ENCODE measurements around the gene AMIGO1. TPM values are rescaled to one million over a fixed set of nuclear protein-coding genes. Genes with fewer than 3 reads are reported as not detected.

AMIGO1 gene
- polyA plus RNA-seq, 6 donors from 2014 or later, result 0.37 to 1.8 (median 1.0) TPM; not detected in 1

GRCh38 chr1:109503935-109504334, 5.6 kb downstream of the AMIGO1 start:
- H3K9me3 Mint-ChIP-seq, result no peaks in the 10 kb centered on the region
- no peak for DNase-seq
- no peak overlapping the region for H3K4me3 Mint-ChIP-seq
- no peak for ATAC-seq (ENCODE audit: low read depth in 2 of 2)
- peaks cover 21 to 44% (median 43%) of the 10 kb centered on the region in 3 donors for H3K4me1 Mint-ChIP-seq
- no peaks in the 10 kb centered on the region for H3K36me3 Mint-ChIP-seq
- H3K27me3 Mint-ChIP-seq, result peaks cover 0 to 9% (median 8%) of the 10 kb centered on the region in 3 donors
- no peak overlapping the region for H3K27ac Mint-ChIP-seq

DNA sequence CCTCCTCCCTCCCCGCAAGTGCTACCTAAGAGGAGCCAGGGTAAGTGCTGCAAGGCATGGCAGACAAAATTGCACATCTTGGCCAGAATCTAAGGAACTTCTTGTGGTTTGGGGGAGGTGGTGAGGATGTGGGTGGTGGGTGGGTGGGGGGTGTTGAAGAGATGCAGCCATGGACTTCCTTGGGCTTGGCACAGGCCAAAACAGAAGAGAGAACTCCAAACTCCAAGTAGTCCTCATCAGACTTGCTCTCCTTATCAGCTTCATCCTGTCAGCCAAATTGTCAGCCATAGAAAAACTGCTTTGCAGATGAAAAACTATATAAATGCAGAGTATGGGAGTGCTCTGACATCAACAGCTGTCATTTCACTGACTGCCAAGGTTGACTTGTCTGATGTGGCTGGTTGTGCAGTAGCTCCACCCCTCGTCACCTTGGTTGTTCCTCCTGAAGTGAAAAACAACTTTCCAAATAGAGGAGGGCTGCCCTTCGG, 7.1 kb downstream of the AMIGO1 start:
- Mint-ChIP-seq H3K9me3 (no peaks in the 10 kb centered on the region), H3K36me3 (no peaks in the 10 kb centered on the region), H3K27me3 (no peaks in the 10 kb centered on the region), H3K4me3 (peak overlapping the region in 4 of 8 donors; percentile 32 to 61 (median 52)), H3K27ac (peak overlapping the region in 4 of 6 donors; percentile 3 to 62 (median 30)), H3K4me1 (peaks cover 16 to 45% (median 34%) of the 10 kb centered on the region in 3 donors)
- no peak for DNase-seq
- ATAC-seq (ENCODE audit: low read depth in 2 of 2), result peak; percentile 76 to 78

DNA sequence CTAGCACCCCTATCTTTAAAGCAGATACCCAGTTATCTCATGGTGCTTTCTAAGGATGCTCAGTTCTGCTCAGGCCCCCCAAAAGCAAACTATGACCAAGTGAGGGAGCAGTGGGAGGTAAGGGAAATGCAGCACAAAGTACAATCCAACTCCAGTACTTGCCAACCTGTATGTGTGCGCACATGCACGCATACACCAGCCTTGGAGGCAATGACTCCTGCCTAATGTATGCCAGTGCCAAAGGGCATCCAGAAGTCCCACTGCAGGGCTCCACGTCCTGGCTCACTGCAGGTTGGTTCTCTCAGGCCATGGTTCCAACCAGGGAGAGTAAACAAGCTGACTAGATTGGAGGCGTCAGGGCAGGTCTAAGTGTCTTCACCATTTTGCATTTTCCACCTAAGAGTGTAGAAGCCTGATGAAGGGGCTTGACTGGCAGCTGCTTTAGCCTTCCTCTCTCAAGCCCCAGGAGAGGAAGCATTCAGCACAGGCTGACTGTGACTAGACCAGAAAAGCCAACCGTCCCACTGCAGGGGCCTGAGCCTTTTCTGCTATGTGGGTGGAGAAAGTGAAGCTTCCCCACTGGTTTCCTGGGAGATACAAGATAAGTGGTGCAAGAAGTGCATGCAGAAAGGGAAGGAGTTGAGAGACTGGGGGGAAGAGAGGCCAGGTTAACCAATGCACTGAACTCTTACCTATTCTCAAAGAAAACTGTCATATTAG, 7.7 kb downstream of the AMIGO1 start:
- Mint-ChIP-seq H3K4me3 (peak overlapping the region in 5 of 8 donors; percentile 10 to 75 (median 46)), H3K4me1 (peaks cover 16 to 47% (median 36%) of the 10 kb centered on the region in 3 donors), H3K27ac (peak overlapping the region in 2 of 6 donors; percentile 31 to 68)

DNA sequence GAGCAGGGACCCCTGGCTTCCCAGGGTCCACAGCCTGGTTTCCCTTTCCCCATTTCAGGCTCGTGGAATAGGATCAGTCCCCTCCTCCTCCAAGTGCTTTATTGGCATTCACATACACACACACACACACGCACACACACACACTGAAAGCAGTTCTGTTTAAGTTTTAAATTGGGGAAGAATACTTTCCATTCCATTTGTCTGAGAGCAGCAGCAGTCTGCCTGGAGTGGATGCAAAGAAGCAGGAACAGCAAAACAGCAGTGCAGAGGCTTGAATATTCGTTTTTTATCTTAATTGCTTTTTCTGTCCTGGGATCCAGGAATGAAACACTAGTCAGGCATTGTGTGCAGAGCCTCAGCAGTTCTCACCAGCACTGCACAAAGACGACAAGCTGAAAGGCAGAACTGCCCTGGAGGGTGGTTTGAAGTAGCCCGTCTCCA, 8.6 kb downstream of the AMIGO1 start:
- no peaks in the 10 kb centered on the region for H3K27me3 Mint-ChIP-seq
- H3K9me3 Mint-ChIP-seq, result no peaks in the 10 kb centered on the region
- DNase-seq (no peak), ATAC-seq (ENCODE audit: low read depth in 2 of 2) (no peak)
- H3K27ac Mint-ChIP-seq, result no peak overlapping the region
- no peak overlapping the region for H3K4me3 Mint-ChIP-seq
- H3K4me1 Mint-ChIP-seq, result peaks cover 20 to 53% (median 45%) of the 10 kb centered on the region in 3 donors
- peaks cover 5 to 7% of the 10 kb centered on the region in 2 donors for H3K36me3 Mint-ChIP-seq

More for the DNA sequence above, 7.7 kb downstream of the AMIGO1 start:
- no peaks in the 10 kb centered on the region for H3K27me3 Mint-ChIP-seq
- H3K9me3 Mint-ChIP-seq, result no peaks in the 10 kb centered on the region
- H3K36me3 Mint-ChIP-seq, result no peaks in the 10 kb centered on the region
- DNase-seq, result no peak
- ATAC-seq (ENCODE audit: low read depth in 2 of 2), result no peak

DNA sequence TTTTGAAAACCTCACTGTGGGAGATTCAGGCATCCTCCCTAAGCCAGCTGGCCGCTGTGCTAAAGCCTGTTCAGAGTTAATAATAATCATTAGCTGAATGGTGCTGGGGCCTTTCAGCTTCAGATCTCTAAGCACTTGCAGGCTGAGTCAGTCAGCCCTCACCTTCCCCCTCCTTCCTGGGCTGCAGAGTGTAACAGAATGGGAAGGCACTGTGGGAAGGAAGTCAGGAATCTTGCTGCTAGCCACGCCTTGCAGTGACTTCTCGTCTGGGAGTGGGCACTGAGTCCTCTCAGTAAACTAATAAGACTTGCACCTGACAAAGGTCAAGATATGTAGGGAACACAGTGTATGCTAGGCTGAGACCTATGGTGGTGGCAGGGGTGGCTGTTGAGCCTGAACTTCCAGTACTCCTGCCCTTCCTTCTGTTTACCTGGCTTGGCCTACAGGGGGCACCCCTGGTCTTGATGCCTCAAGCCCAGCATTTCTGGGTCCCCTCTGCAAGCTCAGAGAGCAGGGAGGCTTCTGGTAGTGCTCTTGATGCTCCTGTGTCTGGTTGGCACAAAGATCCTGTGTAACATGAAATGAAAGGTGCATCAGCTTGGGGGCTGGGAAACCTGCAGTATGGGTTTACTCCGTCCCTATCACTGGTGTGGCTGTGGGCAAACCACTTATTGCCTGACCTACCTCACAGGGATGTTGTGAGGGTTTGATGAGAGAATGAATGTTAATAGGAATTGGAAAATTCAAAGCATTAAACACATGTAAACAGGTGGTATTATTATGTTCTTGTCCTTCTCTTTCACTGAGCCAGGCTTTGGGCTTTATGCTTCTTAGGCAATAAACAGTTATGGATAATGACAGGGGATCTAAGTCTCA, 9.6 kb downstream of the AMIGO1 start:
- Mint-ChIP-seq H3K27me3 (no peaks in the 10 kb centered on the region), H3K9me3 (no peaks in the 10 kb centered on the region), H3K27ac (peak overlapping the region in 3 of 6 donors; percentile 10 to 56 (median 29)), H3K36me3 (peaks cover 5 to 7% of the 10 kb centered on the region in 2 donors), H3K4me1 (peaks cover 28 to 63% (median 55%) of the 10 kb centered on the region in 3 donors), H3K4me3 (peak overlapping the region in 1 of 8 donors; percentile 2)
- ATAC-seq (ENCODE audit: low read depth in 2 of 2) (peak; percentile 49 to 66), DNase-seq (no peak)

- ATAC-seq (ENCODE audit: low read depth in 2 of 2) (no peak), DNase-seq (no peak)
- H3K4me3 Mint-ChIP-seq, result no peak overlapping the region
- H3K36me3 Mint-ChIP-seq, result peaks cover 5 to 7% of the 10 kb centered on the region in 2 donors
- H3K27ac Mint-ChIP-seq, result no peak overlapping the region
- H3K4me1 Mint-ChIP-seq, result peaks cover 33 to 71% (median 63%) of the 10 kb centered on the region in 3 donors
- no peaks in the 10 kb centered on the region for H3K27me3 Mint-ChIP-seq
- H3K9me3 Mint-ChIP-seq, result no peaks in the 10 kb centered on the region
These were observed 10.4 kb downstream of the AMIGO1 start for GRCh38 chr1:109499081-109499480.

DNA sequence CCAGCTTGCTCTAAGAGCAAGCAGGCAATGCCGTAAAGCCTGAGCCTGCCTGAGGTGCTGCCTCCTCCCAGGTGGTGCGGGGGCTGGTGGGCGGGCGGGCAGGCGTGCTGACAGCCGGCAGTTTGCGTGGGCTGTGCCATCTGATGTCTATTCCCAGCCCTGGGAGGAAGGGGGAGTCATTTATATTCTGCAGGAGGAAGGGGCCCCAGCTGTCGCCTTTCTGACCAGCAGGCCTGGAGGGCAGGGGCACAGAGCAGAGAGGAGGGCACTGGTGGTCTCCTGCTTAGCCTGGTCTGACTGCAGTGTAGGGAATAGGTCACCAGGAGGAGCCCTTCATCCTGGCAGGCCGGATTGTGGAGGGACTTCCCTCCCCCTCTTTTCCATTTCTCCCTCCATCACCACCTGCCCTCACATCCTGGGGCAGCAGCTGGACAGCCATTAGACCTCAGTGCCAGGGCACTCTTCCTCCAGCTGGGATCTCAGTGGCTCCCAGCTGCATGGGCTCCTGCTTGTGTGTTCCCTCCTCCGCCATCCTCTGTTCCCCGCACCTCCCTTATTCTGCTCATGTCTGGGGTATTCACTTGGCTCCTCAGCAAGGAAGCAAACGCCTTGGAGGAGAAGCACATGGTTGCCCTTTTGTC, 11.2 kb downstream of the AMIGO1 start:
- Mint-ChIP-seq H3K4me3 (peak overlapping the region in 1 of 8 donors; percentile 72), H3K9me3 (no peaks in the 10 kb centered on the region), H3K36me3 (peaks cover 5 to 7% of the 10 kb centered on the region in 2 donors), H3K27me3 (no peaks in the 10 kb centered on the region), H3K27ac (peak overlapping the region in 3 of 6 donors; percentile 18 to 90 (median 54)), H3K4me1 (peaks cover 34 to 71% (median 66%) of the 10 kb centered on the region in 3 donors)
- ATAC-seq (ENCODE audit: low read depth in 2 of 2) (no peak), DNase-seq (no peak)

GRCh38 chr1:109497449-109498160, 11.9 kb downstream of the AMIGO1 start:
- Mint-ChIP-seq H3K4me1 (peaks cover 30 to 66% (median 64%) of the 10 kb centered on the region in 3 donors), H3K36me3 (peaks cover 5 to 7% of the 10 kb centered on the region in 2 donors), H3K27me3 (no peaks in the 10 kb centered on the region), H3K27ac (no peak overlapping the region), H3K4me3 (peak overlapping the region in 1 of 8 donors; percentile 44), H3K9me3 (no peaks in the 10 kb centered on the region)
- DNase-seq (no peak), ATAC-seq (ENCODE audit: low read depth in 2 of 2) (no peak)

DNA sequence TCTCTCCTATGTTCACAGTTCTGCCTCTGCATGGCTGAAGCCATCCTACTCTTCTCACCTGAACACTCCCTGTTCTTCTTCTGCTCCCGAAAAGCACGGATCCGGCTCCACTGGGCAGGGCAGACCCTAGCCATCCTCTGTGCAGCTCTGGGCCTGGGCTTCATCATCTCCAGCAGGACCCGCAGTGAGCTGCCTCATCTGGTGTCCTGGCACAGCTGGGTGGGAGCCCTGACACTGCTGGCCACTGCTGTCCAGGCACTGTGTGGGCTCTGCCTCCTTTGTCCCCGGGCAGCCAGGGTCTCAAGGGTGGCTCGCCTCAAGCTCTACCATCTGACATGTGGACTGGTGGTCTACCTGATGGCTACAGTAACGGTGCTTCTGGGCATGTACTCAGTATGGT, 13.8 kb downstream of the AMIGO1 start:
- H3K9me3 Mint-ChIP-seq, result no peaks in the 10 kb centered on the region
- peaks cover 27 to 56% (median 49%) of the 10 kb centered on the region in 3 donors for H3K4me1 Mint-ChIP-seq

GRCh38 chr1:109493805-109494539, 15.6 kb downstream of the AMIGO1 start, which contains the start of gene CYB561D1:
TSS of gene CYB561D1 (plus strand) at chr1:109494094. CDS start at chr1:109494140, 46 bp downstream.
- Mint-ChIP-seq H3K9me3 (no peaks in the 10 kb centered on the region), H3K27ac (peak within 1 kb of the TSS; percentile 85 to 97 (median 94)), H3K4me3 (peak within 1 kb of the TSS; percentile 94 to 98 (median 98)), H3K27me3 (no peaks in the 10 kb centered on the region), H3K4me1 (peaks cover 27 to 45% (median 44%) of the 10 kb centered on the region in 3 donors), H3K36me3 (peaks cover 5 to 7% of the 10 kb centered on the region in 2 donors)
- peak; percentile 87 to 88 for ATAC-seq (ENCODE audit: low read depth in 2 of 2)
- DNase-seq, result peak; percentile 93

More for the DNA sequence above, 13.8 kb downstream of the AMIGO1 start:
- peak overlapping the region in 7 of 8 donors; percentile 59 to 98 (median 97) for H3K4me3 Mint-ChIP-seq
- no peak for DNase-seq
- ATAC-seq (ENCODE audit: low read depth in 2 of 2), result no peak
- H3K27me3 Mint-ChIP-seq, result no peaks in the 10 kb centered on the region
- peaks cover 5 to 7% of the 10 kb centered on the region in 2 donors for H3K36me3 Mint-ChIP-seq
- H3K27ac Mint-ChIP-seq, result peak overlapping the region in 1 of 6 donors; percentile 23

DNA sequence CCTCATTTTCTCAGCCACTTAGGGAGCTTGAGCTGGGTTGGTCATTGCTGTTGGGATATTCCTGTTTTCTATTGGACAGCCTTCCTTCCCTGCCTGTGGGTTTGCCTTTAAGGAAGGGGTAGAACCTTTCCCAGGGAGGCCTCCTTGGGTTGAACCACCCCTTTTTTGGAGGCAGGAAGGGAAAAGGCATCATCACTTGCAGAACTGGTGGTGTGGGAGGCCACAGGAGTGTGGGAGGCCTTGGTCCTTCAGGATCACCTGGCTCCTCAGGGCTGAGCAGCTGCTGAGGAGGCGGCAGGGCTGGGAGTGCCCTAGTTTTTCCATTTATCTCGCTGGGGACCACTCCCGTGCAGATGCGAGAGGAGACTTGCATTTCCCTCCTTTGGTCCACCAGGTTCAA, 16.3 kb downstream of the AMIGO1 start:
- Mint-ChIP-seq H3K4me1 (peaks cover 23 to 45% (median 40%) of the 10 kb centered on the region in 3 donors), H3K9me3 (no peaks in the 10 kb centered on the region)

More for the DNA sequence above, 16.3 kb downstream of the AMIGO1 start:
- no peaks in the 10 kb centered on the region for H3K27me3 Mint-ChIP-seq
- peak overlapping the region in 7 of 8 donors; percentile 94 to 98 (median 98) for H3K4me3 Mint-ChIP-seq
- DNase-seq (no peak), ATAC-seq (ENCODE audit: low read depth in 2 of 2) (no peak)
- peaks cover 5 to 7% of the 10 kb centered on the region in 2 donors for H3K36me3 Mint-ChIP-seq
- no peak overlapping the region for H3K27ac Mint-ChIP-seq
